NCI-H146 (cell line): ENCODE data around the gene SF3A2.

ENCODE experiments used
- DNase-seq: peaks from one replicate; lab custom pipeline; 2025; lab: John Stamatoyannopoulos, UW

Gene SF3A2

DNA sequence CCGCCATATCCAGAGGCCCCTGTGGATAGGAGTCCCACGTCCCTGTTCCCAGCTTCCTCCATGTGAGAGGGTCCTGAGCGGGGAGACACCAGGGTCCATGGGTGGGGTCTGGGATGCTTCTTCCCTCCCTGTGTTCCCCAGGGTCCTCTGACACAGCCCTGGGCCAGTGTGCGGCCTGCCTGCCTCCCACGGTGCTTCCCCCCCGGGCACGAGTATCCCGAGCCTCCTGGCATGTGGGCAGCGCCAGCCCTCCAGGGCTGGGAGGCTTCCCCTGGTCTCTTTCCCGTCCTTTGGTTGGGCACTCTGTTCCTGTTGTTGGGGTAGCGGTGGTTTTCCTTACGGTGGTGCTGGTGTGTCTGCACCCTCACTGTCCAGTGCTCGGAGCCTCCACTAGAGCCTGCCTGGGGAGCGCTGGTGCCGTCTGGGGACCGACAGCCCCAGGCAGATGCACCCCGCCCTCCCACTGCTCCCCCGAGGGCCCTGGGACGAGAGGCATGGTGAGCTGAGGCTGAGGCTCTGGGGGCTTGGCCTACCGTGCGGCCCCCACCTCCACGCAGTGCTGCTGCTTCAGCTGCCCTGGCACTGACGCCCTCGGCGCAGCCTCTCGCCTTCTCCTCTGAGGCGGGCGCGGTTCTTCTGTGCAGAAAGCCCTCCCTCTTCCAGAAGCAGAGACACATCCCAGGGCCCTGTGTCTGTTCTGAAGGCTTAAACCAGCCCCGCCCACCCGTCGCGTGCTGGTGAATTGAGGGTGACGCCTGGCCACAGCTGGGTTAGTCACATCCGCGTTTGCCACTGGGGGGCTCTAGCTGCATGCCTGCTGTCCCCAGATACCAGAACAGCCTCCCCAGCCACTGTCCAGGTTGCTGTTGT is 28.4 kb upstream of the SF3A2 start:
- no peak for DNase-seq

DNA sequence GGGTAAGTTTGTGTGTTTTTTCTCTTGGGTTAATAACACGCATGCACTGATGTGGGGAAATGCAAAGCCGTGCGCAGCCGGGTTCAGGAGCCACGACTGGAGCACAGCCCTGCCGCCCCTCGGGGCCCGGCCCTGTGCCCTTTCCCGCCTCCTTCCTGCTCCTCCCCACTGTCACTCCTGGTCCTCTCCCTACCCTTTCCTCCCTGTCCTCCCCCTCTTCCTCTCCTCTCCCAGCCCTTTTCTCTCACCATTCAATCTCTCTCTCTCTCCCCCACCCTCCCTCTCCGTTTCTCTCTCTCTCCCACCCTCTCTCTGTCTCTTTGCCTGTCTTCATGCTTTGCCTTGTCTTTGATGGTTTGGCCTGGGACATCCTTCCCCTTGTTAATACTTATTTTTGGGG is 27.6 kb upstream of the SF3A2 start:
- no peak for DNase-seq

- no peak for DNase-seq
These were observed 27.2 kb upstream of the SF3A2 start for GRCh38 chr19:2209408-2209807.

DNA sequence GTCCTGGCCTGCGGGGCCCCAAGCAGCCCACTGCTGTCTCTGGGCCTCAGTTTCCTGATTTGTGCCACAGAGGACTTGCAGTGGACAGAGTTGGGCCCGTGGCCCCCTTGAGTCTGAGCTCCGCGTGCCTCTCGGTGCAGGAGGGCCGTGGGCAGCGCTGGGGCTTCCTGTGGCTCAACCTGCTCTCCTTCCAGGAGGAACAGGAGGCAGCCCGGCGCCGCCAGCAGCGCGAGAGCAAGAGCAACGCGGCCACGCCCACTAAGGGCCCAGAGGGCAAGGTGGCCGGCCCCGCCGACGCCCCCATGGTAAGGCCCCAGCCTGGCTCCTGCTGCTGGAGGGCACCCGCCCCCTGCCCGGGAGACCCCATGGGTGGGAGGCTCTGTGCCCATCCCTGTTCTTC is 26.4 kb upstream of the SF3A2 start:
- no peak for DNase-seq

DNA sequence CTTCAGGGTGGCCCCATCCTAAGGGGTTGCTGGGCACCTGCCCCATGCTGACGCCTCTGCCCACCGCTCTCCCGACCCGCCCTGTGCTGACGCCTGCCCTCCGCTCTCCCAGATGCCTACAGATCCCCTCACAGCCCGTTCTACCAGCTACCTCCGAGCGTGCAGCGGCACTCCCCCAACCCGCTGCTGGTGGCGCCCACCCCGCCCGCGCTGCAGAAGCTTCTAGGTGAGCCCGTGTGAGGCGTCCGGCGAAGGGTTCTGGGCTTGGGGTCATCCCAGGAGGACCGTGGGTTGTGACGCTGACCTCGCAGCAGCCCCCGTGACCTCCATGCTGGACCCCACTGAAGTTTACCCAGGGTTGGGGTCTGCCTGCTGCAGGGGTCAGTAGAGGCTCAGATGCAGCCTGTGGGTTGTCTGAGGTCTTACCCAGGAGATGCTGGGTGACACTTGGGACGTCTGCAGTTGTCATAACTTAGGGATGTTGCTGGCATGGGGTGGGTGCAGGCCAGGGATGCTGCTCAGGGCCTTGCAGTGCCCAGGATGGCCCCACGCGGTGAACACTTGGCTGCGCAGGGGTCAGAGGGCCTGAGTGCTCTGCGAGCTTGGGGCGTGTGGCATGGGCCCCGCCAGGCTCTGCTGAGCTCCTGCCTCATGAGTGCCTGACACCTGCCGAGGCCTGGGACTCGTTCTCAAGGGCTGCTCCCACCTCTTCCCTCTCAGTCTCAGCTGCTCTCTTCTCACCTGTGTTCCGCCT is 25.5 kb upstream of the SF3A2 start:
- no peak for DNase-seq

DNA sequence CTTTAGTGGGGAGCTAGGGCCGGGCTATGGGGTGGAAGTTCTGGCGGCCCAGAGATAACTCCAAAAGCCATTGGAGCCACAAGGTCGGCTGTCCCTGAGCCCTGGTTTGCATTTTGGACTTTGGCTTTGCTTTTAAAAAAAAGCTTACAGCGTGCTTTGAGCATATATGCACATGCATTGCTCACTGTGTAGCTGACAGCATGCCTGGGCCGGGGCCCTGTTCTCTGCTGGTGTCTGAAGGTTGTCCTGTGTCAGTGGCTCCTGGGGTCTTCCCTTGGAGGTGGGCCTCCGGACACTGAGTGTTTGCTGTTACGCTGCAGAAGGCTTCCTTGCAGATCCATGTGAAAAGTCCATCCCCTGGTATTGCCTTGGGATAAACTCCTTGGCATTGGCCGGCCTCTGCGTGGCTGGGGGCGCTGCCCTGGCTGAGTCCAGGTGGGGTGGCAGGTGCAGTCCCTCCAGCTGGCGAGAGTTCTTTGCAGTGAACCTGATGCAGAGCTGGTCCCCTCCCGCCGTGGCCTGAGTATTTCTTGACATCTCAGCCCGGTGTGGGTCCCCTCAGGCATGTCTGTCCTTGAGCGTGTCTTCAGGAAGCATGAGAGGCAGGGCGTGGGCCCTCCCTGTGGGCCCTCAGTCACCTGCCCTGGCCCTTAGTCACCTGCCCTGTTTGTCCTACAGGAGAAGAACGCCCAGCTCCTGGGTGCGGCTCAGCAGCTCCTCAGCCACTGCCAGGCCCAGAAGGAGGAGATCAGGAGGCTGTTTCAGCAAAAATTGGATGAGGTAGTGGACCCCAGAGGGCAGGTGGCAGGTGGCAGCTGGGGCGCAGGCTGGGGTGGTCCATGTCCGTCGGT is 23.5 kb upstream of the SF3A2 start:
- no peak for DNase-seq

DNA sequence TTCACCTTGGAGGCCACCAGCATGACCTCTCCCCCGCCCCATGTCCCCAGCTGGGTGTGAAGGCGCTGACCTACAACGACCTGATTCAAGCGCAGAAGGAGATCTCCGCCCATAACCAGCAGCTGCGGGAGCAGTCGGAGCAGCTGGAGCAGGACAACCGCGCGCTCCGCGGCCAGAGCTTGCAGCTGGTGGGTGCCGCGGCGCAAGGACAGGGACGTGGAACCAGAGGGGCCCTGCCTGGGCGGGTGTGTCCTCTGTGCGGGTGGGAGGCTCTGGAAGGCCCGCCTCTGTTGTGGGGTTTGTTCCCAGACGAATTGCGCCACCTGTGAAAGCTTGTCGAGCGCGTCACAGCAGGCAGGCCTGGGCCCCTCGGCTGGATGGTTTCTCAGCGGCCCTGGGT is 22.8 kb upstream of the SF3A2 start:
- DNase-seq, result no peak

GRCh38 chr19:2214251-2214650 is 22.4 kb upstream of the SF3A2 start:
- no peak for DNase-seq

DNA sequence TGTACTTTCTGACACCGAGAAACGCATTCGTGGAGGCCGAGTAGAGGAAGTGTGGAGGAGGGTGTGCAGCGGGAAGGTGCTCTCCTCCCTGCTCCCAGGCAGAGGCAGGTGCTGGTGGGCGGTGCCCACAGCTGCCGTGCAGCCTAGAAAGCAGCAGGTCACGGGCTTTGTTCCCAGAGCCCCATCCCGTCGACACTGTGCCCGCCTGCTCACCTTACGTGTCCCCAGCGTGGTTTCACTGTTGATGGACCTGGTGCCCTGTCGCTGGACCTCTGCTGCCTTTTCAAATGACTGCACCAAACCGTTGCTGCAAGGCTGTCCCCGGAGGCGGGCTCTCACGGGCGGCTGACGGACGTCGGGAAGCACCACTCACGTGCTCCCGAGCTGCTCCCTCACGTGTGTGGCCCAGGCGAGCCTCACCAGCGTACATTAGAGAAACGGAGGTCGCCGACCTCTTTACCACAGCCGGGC is 21.3 kb upstream of the SF3A2 start:
- no peak for DNase-seq

DNA sequence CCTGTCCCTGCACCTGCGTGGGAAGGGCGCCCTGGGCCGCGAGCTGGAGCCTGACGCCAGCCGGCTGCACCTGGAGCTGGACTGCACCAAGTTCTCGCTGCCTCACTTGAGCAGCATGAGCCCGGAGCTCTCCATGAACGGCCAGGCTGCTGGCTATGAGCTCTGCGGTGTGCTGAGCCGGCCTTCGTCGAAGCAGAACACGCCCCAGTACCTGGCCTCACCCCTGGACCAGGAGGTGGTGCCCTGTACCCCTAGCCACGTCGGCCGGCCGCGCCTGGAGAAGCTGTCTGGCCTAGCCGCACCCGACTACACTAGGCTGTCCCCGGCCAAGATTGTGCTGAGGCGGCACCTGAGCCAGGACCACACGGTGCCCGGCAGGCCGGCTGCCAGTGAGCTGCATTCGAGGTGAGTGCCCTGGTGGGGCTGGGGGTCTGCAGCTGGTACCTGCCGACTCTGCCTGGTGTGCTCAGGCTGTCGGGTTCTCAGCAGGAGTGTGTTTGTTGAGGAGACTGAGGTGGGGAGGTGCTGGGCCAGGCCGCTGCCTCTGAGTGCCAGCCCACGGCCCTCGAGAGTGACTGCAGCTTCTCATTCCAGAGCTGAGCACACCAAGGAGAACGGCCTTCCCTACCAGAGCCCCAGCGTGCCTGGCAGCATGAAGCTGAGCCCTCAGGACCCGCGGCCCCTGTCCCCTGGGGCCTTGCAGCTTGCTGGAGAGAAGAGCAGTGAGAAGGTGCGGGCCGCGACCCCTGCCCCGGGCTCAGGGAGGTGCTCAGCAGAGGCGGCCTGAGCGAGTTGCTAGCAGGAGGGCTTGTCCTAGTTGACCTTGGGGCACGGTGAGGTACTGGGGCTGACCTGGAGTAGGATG is 20.0 kb upstream of the SF3A2 start:
- no peak for DNase-seq

DNA sequence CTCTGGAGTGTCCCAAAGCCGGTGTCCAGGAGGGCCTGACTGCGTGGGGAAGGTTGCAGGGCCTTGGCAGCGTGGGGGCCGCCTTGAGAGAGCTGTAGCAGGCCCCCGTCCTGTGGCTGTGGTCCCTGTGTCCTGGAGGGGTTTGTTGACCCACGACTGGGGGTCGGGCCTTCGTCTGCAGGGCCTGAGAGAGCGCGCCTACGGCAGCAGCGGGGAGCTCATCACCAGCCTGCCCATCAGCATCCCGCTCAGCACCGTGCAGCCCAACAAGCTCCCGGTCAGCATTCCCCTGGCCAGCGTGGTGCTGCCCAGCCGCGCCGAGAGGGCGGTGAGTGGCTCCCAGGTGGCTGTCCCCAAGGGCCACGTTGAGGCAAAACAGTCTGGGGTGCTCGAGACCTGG is 19.0 kb upstream of the SF3A2 start:
- DNase-seq, result no peak

GRCh38 chr19:2219726-2220125 is 16.9 kb upstream of the SF3A2 start:
- no peak for DNase-seq

- DNase-seq, result no peak
These were observed 15.3 kb upstream of the SF3A2 start for GRCh38 chr19:2221250-2221831.

DNA sequence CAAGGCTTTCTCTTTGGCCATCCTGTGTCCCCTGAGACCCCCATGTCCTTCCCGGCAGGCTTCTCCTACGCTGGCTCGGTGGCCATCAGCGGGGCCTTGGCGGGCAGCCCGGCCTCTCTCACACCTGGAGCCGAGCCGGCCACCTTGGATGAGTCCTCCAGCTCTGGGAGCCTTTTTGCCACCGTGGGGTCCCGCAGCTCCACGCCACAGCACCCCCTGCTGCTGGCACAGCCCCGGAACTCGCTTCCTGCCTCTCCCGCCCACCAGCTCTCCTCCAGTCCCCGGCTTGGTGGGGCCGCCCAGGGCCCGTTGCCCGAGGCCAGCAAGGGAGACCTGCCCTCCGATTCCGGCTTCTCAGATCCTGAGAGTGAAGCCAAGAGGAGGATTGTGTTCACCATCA is 14.7 kb upstream of the SF3A2 start:
- no peak for DNase-seq

GRCh38 chr19:2223391-2223790 is 13.2 kb upstream of the SF3A2 start:
- no peak for DNase-seq

- DNase-seq, result no peak
These were observed 12.7 kb upstream of the SF3A2 start for GRCh38 chr19:2223959-2224358.

DNA sequence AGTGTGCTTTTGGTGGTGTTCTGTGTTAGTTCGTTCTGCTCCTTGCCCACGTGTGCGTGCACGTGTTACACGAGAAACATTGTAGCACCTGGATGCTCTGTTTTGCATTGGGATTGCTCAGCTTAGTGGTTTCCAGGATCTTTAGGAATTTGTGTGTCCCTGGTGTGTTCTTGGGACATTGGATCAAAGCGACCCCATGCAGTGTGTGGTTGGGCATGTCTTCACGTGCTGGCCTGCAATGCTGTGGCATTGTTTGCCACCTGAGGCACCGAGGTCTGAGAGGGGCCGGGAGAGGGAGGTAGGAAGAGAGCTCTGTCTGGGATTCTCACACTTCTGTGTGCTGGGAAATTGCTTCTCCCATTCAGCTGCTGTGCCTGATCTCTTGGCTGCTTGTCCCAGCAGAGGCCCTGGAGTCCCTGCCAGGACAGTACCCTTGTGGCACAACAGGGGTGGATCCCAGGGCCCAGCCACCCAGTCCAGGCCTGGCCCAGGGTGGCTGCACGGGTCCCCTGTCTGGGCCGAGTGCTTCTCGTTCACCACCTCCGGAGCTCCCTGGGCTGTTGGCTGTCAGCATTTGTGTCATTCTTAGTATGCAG is 11.8 kb upstream of the SF3A2 start:
- no peak for DNase-seq

GRCh38 chr19:2225415-2226050 is 11.1 kb upstream of the SF3A2 start:
- no peak for DNase-seq

DNA sequence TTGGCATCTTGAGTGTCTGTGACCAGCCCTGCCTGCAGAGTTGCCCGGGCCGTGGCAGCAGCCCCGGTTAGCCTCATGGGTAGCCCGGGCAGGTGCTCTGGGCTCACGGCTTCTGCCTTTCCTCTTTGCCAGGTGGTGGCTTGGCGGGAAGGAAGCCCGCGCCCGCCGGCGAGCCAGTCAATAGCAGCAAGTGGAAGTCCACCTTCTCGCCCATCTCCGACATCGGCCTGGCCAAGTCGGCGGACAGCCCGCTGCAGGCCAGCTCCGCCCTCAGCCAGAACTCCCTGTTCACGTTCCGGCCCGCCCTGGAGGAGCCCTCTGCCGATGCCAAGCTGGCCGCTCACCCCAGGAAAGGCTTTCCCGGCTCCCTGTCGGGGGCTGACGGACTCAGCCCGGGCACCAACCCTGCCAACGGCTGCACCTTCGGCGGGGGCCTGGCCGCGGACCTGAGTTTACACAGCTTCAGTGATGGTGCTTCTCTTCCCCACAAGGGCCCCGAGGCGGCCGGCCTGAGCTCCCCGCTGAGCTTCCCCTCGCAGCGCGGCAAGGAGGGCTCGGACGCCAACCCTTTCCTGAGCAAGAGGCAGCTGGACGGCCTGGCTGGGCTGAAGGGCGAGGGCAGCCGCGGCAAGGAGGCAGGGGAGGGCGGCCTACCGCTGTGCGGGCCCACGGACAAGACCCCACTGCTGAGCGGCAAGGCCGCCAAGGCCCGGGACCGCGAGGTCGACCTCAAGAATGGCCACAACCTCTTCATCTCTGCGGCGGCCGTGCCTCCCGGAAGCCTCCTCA is 10.4 kb upstream of the SF3A2 start:
- no peak for DNase-seq
